ENCODE data around the gene SCG5. TPM values are rescaled to one million over a fixed set of nuclear protein-coding genes. Genes with fewer than 3 reads are reported as not detected.

SCG5 gene
- total RNA-seq, 1 experiment from 2014 or later: 7.4 TPM

- intact Hi-C loops (cut with micrococcal nuclease): no loop called here
- CTCF ChIA-PET: interaction anchor here (0.9 to 1.3 kb wide), 2 partner anchors 10 to 46 kb away, joined by 3 read pairs; no protein-coding TSS in a partner anchor
- H3K27me3 Mint-ChIP-seq (ENCODE audit: insufficient read depth, unreplicated experiment): no peaks in the 10 kb centered on the region
- TF ChIP-seq CTCF (IDR thresholded peaks at IDR 0.05; ENCODE audit: unreplicated experiment): no peak
- H3K36me3 Mint-ChIP-seq (ENCODE audit: insufficient read depth, unreplicated experiment): no peaks in the 10 kb centered on the region
- no peak overlapping the region for H3K27ac Mint-ChIP-seq (ENCODE audit: low read depth, unreplicated experiment)
- no TSS peak for BruUV-seq (replicated peaks)
- H3K4me3 Mint-ChIP-seq (ENCODE audit: unreplicated experiment): no peak overlapping the region
- DNase-seq (ENCODE audit: unreplicated experiment): peak; percentile 51
- peaks cover 8% of the 10 kb centered on the region for H3K4me1 Mint-ChIP-seq (ENCODE audit: insufficient read depth, unreplicated experiment)
- H3K9me3 Mint-ChIP-seq (ENCODE audit: unreplicated experiment): peaks cover 19% of the 10 kb centered on the region
- POLR2A ChIA-PET: no interaction called here
Measured at GRCh38 chr15:32743411-32744140, 102.1 kb downstream of the SCG5 start.

GRCh38 chr15:32746116-32746857, 104.8 kb downstream of the SCG5 start:
- peaks cover 10% of the 10 kb centered on the region for H3K9me3 Mint-ChIP-seq (ENCODE audit: unreplicated experiment)
- no peak overlapping the region for H3K4me3 Mint-ChIP-seq (ENCODE audit: unreplicated experiment)
- DNase-seq (ENCODE audit: unreplicated experiment): no peak
- peaks cover 8% of the 10 kb centered on the region for H3K4me1 Mint-ChIP-seq (ENCODE audit: insufficient read depth, unreplicated experiment)
- H3K27me3 Mint-ChIP-seq (ENCODE audit: insufficient read depth, unreplicated experiment): no peaks in the 10 kb centered on the region
- ChIA-PET POLR2A (no interaction called here), CTCF (no interaction called here)
- intact Hi-C loops (cut with micrococcal nuclease): no loop called here
- H3K27ac Mint-ChIP-seq (ENCODE audit: low read depth, unreplicated experiment): no peak overlapping the region
- no peaks in the 10 kb centered on the region for H3K36me3 Mint-ChIP-seq (ENCODE audit: insufficient read depth, unreplicated experiment)
- TF ChIP-seq CTCF (IDR thresholded peaks at IDR 0.05; ENCODE audit: unreplicated experiment): no peak
- BruUV-seq (replicated peaks): no TSS peak

Other genes starting within 250 kb of the SCG5 start
- gene GOLGA8K, start 238.4 kb upstream of the SCG5 start, total RNA-seq (2022): not detected in 2 replicates
- gene GOLGA8O, start 186.1 kb upstream of the SCG5 start, total RNA-seq (2022): 0.76 and 2.6 TPM in 2 replicates
- 9.1 and 9.6 TPM in 2 replicates for gene GOLGA8N, start 48.3 kb upstream of the SCG5 start, total RNA-seq (2022)
- 38.6 and 71.8 TPM in 2 replicates for gene ARHGAP11A, start 26.2 kb upstream of the SCG5 start, total RNA-seq (2022)
- not detected in 2 replicates for gene GREM1, start 76.3 kb downstream of the SCG5 start, total RNA-seq (2022)